H1 (cell line): ENCODE results near the gene DUSP10. TPM values are rescaled to one million over a fixed set of nuclear protein-coding genes. Genes with fewer than 3 reads are reported as not detected.

Experiments used
- CTCF ChIA-PET: fragments of 300-600 bp; sonication (Branson Sonifier 250); formaldehyde crosslinking; loops from one replicate; lab custom pipeline; 2021; ENCODE audit not compliant: partially characterized antibody; lab: Charles Lee
- POLR2A ChIA-PET: fragments of 300-600 bp; sonication (Branson Sonifier 250); formaldehyde crosslinking; loops from one replicate; lab custom pipeline; 2021; ENCODE audit warnings: inconsistent platforms; ENCODE audit not compliant: partially characterized antibody; lab: Charles Lee
- DNase-seq, 2 experiments: peaks; one replicate each; pipeline versions ENCODE4 v3.0.0 to v3.0.0-alpha.2; 2010 to 2022; ENCODE audit warnings: low spot score in 2 of 2, low read depth in 1 of 2, mixed read lengths in 1 of 2
- FAIRE-seq: peaks from 2 replicates; lab custom pipeline; 2011; peaks lifted over from hg19 to GRCh38; lab: Jason Lieb, UNC
- H2AFZ ChIP-seq: 2 replicates; pipeline ENCODE4 v1.8.1; 2012; ENCODE audit warnings: low read length, inconsistent platforms
- H2AK5ac ChIP-seq: 2 replicates; pipeline ENCODE4 v1.6.1; 2013; ENCODE audit warnings: low read depth, low read length
- H2BK120ac ChIP-seq: replicated peaks from 2 replicates; pipeline ENCODE3; 2013; ENCODE audit warnings: low read depth, low read length, inconsistent platforms
- H2BK12ac ChIP-seq: 2 replicates; pipeline ENCODE4 v1.6.1; 2013; ENCODE audit warnings: low read depth, low read length
- H2BK15ac ChIP-seq: 2 replicates; pipeline ENCODE4 v1.6.1; 2013; ENCODE audit warnings: low read length
- H2BK20ac ChIP-seq: 2 replicates; pipeline ENCODE4 v1.6.1; 2013; ENCODE audit warnings: low read length
- H2BK5ac ChIP-seq: 2 replicates; pipeline ENCODE4 v1.6.1; 2013; ENCODE audit warnings: low read depth, low read length
- H3K14ac ChIP-seq: 2 replicates; pipeline ENCODE4 v1.6.1; 2013; ENCODE audit warnings: inconsistent platforms; ENCODE audit not compliant: insufficient read length
- H3K18ac ChIP-seq: 2 replicates; pipeline ENCODE4 v1.6.1; 2013; ENCODE audit warnings: low read length; ENCODE audit errors: extremely low read depth
- H3K23ac ChIP-seq: 2 replicates; pipeline ENCODE4 v1.6.1; 2013; ENCODE audit warnings: inconsistent platforms; ENCODE audit not compliant: insufficient read length
- H3K23me2 ChIP-seq: 2 replicates; pipeline ENCODE4 v1.6.1; 2013; ENCODE audit warnings: low read depth, low read length
- H3K27ac ChIP-seq: 2 replicates; pipeline ENCODE4 v1.6.1; 2011; ENCODE audit warnings: low read depth, low read length, inconsistent platforms
- H3K27me3 ChIP-seq, 4 experiments: replicated peaks in 1 of 4; 1 replicate in 1 of 4; 2 replicates in 3 of 4; pipeline versions ENCODE4 v1.6.1 to v1.8.1; 2011 to 2013; ENCODE audit warnings: low read length in 3 of 4, mild to moderate bottlenecking in 3 of 4, inconsistent platforms in 2 of 4, mixed read lengths in 2 of 4, moderate library complexity in 1 of 4; ENCODE audit not compliant: control insufficient read depth in 3 of 4, insufficient read depth in 3 of 4; ENCODE audit errors: extremely low read depth in 1 of 4
- H3K36me3 ChIP-seq, 4 experiments: 2 replicates each; pipeline versions ENCODE4 v1.6.1 to v1.8.1; 2011 to 2013; ENCODE audit warnings: mild to moderate bottlenecking in 4 of 4, low read length in 3 of 4, moderate library complexity in 2 of 4, control low read depth in 1 of 4, inconsistent platforms in 1 of 4; ENCODE audit not compliant: insufficient read depth in 4 of 4, control insufficient read depth in 2 of 4
- H3K4ac ChIP-seq: replicated peaks from 2 replicates; pipeline ENCODE3; 2013; ENCODE audit warnings: low read length, low read depth, mixed read lengths, inconsistent platforms; ENCODE audit not compliant: insufficient read length
- H3K4me1 ChIP-seq, 4 experiments: replicated peaks in 1 of 4; 1 replicate in 1 of 4; 2 replicates in 3 of 4; pipeline versions ENCODE4 v1.6.1 to v1.8.1; 2011 to 2013; ENCODE audit warnings: low read length in 3 of 4, inconsistent platforms in 2 of 4, mixed read lengths in 1 of 4; ENCODE audit not compliant: insufficient read depth in 4 of 4, control insufficient read depth in 3 of 4
- H3K4me2 ChIP-seq, 2 experiments: 2 replicates each; pipeline versions ENCODE4 v1.6.1 to v1.8.1; 2011 to 2013; ENCODE audit warnings: low read depth in 2 of 2, low read length in 2 of 2, control low read depth in 1 of 2, inconsistent platforms in 1 of 2, mild to moderate bottlenecking in 1 of 2; ENCODE audit not compliant: insufficient read depth in 1 of 2
- H3K4me3 ChIP-seq, 4 experiments: fragments of 200-600, 300-600 bp in 1 of 4; sonication (generic), shearing (Covaris generic), sonication (Bioruptor Twin) in 1 of 4; 2 replicates each; pipeline versions ENCODE4 v1.5.1 to v1.8.1; 2011 to 2016; ENCODE audit warnings: low read length in 4 of 4, low read depth in 3 of 4, control low read depth in 2 of 4, inconsistent platforms in 2 of 4, mild to moderate bottlenecking in 2 of 4, mixed read lengths in 1 of 4, moderate library complexity in 1 of 4; ENCODE audit not compliant: insufficient read depth in 2 of 4; ENCODE audit errors: extremely low read depth in 1 of 4
- H3K56ac ChIP-seq: replicated peaks from 2 replicates; pipeline ENCODE3; 2013; ENCODE audit warnings: low read depth, mild to moderate bottlenecking, mixed read lengths, low read length, inconsistent platforms; ENCODE audit not compliant: insufficient read length
- H3K79me1 ChIP-seq: 2 replicates; pipeline ENCODE4 v1.6.1; 2013; ENCODE audit warnings: low read depth, low read length, control low read depth
- H3K79me2 ChIP-seq, 2 experiments: 2 replicates each; pipeline versions ENCODE4 v1.6.1 to v1.8.1; 2012 to 2013; ENCODE audit warnings: low read length in 2 of 2, mild to moderate bottlenecking in 2 of 2, inconsistent platforms in 1 of 2; ENCODE audit not compliant: insufficient read depth in 2 of 2, control insufficient read depth in 1 of 2
- H3K9ac ChIP-seq, 4 experiments: replicated peaks in 1 of 4; 1 replicate in 1 of 4; 2 replicates in 3 of 4; pipeline versions ENCODE4 v1.6.1 to v1.8.1; 2011 to 2013; ENCODE audit warnings: low read depth in 3 of 4, low read length in 3 of 4, control low read depth in 2 of 4, mild to moderate bottlenecking in 2 of 4, moderate library complexity in 2 of 4, inconsistent platforms in 1 of 4; ENCODE audit errors: extremely low read depth in 1 of 4
- H3K9me3 ChIP-seq, 2 experiments: 2 replicates each; pipeline versions ENCODE4 v1.6.1 to v1.8.1; 2012 to 2013; ENCODE audit warnings: mild to moderate bottlenecking in 2 of 2, moderate library complexity in 2 of 2, control low read depth in 1 of 2, inconsistent platforms in 1 of 2, low read depth in 1 of 2, low read length in 1 of 2, mixed read lengths in 1 of 2; ENCODE audit not compliant: insufficient read depth in 2 of 2
- H4K20me1 ChIP-seq, 2 experiments: replicated peaks in 1 of 2; 2 replicates each; pipeline versions ENCODE3 to v1.8.1; 2011 to 2013; ENCODE audit warnings: inconsistent platforms in 2 of 2, low read length in 2 of 2, mild to moderate bottlenecking in 1 of 2; ENCODE audit not compliant: insufficient read depth in 2 of 2, control insufficient read depth in 1 of 2
- H4K5ac ChIP-seq: 2 replicates; pipeline ENCODE4 v1.6.1; 2013; ENCODE audit warnings: low read length, low read depth, mixed read lengths, inconsistent platforms; ENCODE audit not compliant: insufficient read length
- H4K8ac ChIP-seq: 2 replicates; pipeline ENCODE4 v1.8.0; 2013; ENCODE audit warnings: mild to moderate bottlenecking, moderate library complexity, low read length, inconsistent platforms; ENCODE audit not compliant: insufficient read depth; ENCODE audit errors: extremely low read depth
- H4K91ac ChIP-seq: replicated peaks from 2 replicates; pipeline ENCODE3; 2013; ENCODE audit warnings: low read length, mixed read lengths, inconsistent platforms; ENCODE audit not compliant: insufficient read length
- CHD2 ChIP-seq: IDR thresholded peaks from 2 replicates; pipeline ENCODE4 v1.6.1; 2012; ENCODE audit warnings: low read length, improper control_type of control experiment
- CTBP2 ChIP-seq: IDR thresholded peaks from 2 replicates; pipeline ENCODE4 v1.7.0; 2011; ENCODE audit warnings: borderline replicate concordance, mild to moderate bottlenecking, moderate library complexity, mixed read lengths, low read length; ENCODE audit not compliant: insufficient read depth, insufficient read length
- EP300 ChIP-seq, 2 experiments: IDR thresholded peaks; 1 replicate in 1 of 2; 2 replicates in 1 of 2; pipeline ENCODE4 v1.6.1; 2011 to 2012; ENCODE audit warnings: low read depth in 2 of 2, low read length in 2 of 2, mild to moderate bottlenecking in 2 of 2, borderline replicate concordance in 1 of 2, inconsistent platforms in 1 of 2, moderate library complexity in 1 of 2
- GABPA ChIP-seq: IDR thresholded peaks from 2 replicates; pipeline ENCODE4 v1.6.1; 2011; ENCODE audit warnings: mild to moderate bottlenecking, low read length, moderate library complexity, borderline replicate concordance; ENCODE audit not compliant: insufficient read depth
- JUND ChIP-seq: IDR thresholded peaks from 2 replicates; pipeline ENCODE4 v1.6.1; 2011; ENCODE audit warnings: mild to moderate bottlenecking, improper control_type of control experiment, low read length
- RXRA ChIP-seq: IDR thresholded peaks from 2 replicates; pipeline ENCODE4 v1.6.1; 2011; ENCODE audit warnings: low read depth, mild to moderate bottlenecking, low read length, moderate library complexity; ENCODE audit not compliant: insufficient read depth
- SP1 ChIP-seq: IDR thresholded peaks from 2 replicates; pipeline ENCODE4 v1.6.1; 2011; ENCODE audit warnings: low read depth, low read length
- SUZ12 ChIP-seq: fragments of 200-600 bp; sonication (generic); IDR thresholded peaks from 2 replicates; pipeline ENCODE4 v1.6.1; 2012; ENCODE audit warnings: mild to moderate bottlenecking, inconsistent platforms, low read length, moderate library complexity, mixed read lengths
- TEAD4 ChIP-seq: IDR thresholded peaks from 2 replicates; pipeline ENCODE4 v1.6.1; 2012; ENCODE audit warnings: low read depth, low read length, inconsistent platforms, mixed read lengths
- WGBS, 2 experiments: shearing (Covaris generic) in 1 of 2; methylation state at CpG; one replicate each; pipeline versions ENCODE4 v1.1.6 to v1.1.7; 2013 to 2015; ENCODE audit warnings: low lambda C conversion rate in 2 of 2, mixed read lengths in 2 of 2, inconsistent platforms in 1 of 2, low coverage in 1 of 2, missing lambda C conversion rate in 1 of 2; ENCODE audit not compliant: insufficient replicate concordance in 2 of 2, insufficient coverage in 1 of 2, insufficient read length in 1 of 2; ENCODE audit errors: extremely low coverage in 1 of 2, missing lambda C conversion rate in 1 of 2; 5-methylcytosine and 5-hydroxymethylcytosine counted together
- polyA plus RNA-seq, 7 experiments: library from polyadenylated mRNA; depleted of rRNA in 3 of 7; stranded (reverse) in 5 of 7; unstranded in 2 of 7; fragments of >200 nt in 5 of 7; fragments of 200-250 nt in 2 of 7; gene quantifications; 1 replicate in 5 of 7; 2 replicates in 1 of 7; 4 replicates in 1 of 7; pipeline versions ENCODE4 v1.2.1 to v1.2.3, GENCODE V29; 2011 to 2013; ENCODE audit warnings: missing spikeins in 2 of 7, mixed read lengths in 2 of 7
- total RNA-seq: library from RNA; stranded (reverse); fragmentation: NEBNext Ultra II Directional; extraction: Animal tissue kit (Norgen Biotek cat#: 25700); gene quantifications from 2 replicates; pipeline ENCODE4 v1.2.1, GENCODE V29; 2021
- TF ChIP-seq, protein P1 (sequence below): IDR thresholded peaks from 2 replicates; pipeline ENCODE4 v1.6.1; 2012; ENCODE audit warnings: low read length, inconsistent platforms

Gene DUSP10
- total and polyA plus RNA-seq, 2 of the 8 experiments (the other 6 are each of a cell fraction or from before 2014, with no cell fraction given): 1.2 TPM

DNA sequence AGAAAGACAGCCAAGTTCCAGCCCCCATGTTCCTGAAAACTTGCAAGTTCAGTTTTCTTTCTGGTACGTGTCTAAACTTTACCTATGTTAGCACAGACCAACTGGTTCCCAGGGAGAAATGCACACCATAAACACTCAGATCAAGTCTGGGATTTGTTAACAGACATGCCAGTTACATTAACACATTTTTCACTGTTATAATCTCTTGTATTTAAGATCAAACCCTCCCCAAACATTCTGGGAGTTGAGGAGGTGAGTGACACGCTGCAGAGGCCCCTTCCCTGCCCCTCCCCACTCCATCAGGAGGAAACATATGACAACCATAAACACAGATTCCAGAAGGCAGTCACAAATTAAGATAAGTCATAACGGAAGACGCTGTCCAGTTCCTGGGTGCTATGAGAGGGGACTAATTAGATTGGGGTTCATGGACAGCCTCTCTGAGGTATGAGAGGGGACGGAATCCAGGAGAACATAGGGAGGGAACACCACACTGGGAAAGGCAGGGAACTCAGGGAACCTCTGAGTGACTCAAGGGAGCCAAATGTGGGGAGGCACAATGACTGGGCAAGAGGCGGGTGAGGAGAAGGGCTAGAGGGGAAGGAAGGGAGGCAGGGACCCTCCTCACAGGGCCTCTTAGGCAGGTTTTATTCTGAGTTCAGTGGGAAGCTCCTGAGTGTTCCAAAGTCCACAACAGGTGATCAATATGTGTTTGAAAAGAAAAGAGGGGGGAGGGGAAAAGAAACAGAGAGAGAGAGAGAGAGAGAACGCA, 25.0 kb downstream of the DUSP10 start:
- POLR2A ChIA-PET: interaction anchor here (2.5 kb wide), 1 partner anchor 24 kb away, joined by 8 read pairs; the partner anchor contains the start of gene DUSP10
- Histone ChIP-seq H3K23ac (no peak overlapping the region), H3K9me3 (no peaks in the 10 kb centered on the region), H2BK20ac (0 out of 2 replicates have a peak overlapping the region, but pooled peaks have one; percentile 13), H4K91ac (peak overlapping the region; percentile 29), H3K18ac (peak overlapping the region; percentile 20; the same call in 1 of the 2 replicates), H3K4me2 (peak overlapping the region; percentile 23 to 25; a peak in 3 of 4 replicates), H3K79me1 (no peaks in the 10 kb centered on the region), H3K27me3 (peaks cover 10 to 25% (median 18%) of the 10 kb centered on the region in 4 experiments), H3K56ac (no peak overlapping the region), H3K27ac (no peak overlapping the region), H2BK5ac (no peak overlapping the region), H4K5ac (no peak overlapping the region), H3K36me3 (no peaks in the 10 kb centered on the region), H3K4me3 (peak overlapping the region in 1 of 4 experiments; percentile 6; a peak in 1 of 8 replicates), H3K4me1 (peaks cover 5 to 26% (median 16%) of the 10 kb centered on the region in 4 experiments; a peak in 5 of 7 replicates), H2AFZ (no peak overlapping the region), H3K79me2 (no peaks in the 10 kb centered on the region), H2BK15ac (no peak overlapping the region), H3K14ac (no peak overlapping the region), H4K8ac (no peak overlapping the region), H2BK12ac (peak overlapping the region; percentile 80), H2BK120ac (no peak overlapping the region), H2AK5ac (no peak overlapping the region), H3K9ac (no peak overlapping the region), H3K23me2 (no peaks in the 10 kb centered on the region), H4K20me1 (peaks cover 0 to 5% of the 10 kb centered on the region in 2 experiments), H3K4ac (peak overlapping the region; percentile 40)
- DNase-seq (no peak), FAIRE-seq (no peak)
- WGBS, 2 experiments: 75% methylated on average over 6 of the region's 7 CpGs; no CpG with 5 or more reads in 1 of the 2 experiments
- CTCF ChIA-PET: interaction anchor here (1.1 kb wide), 2 partner anchors 25 to 239 kb away, joined by 3 to 4 read pairs; partner anchors contain the start of gene DUSP10
- TF ChIP-seq EP300 (IDR thresholded peaks at IDR 0.05; ENCODE audit: borderline replicate concordance in 1 of 2, low read depth in 2 of 2, low read length in 2 of 2): no peak
- TF ChIP-seq CHD2: no peak
- no peak for TF ChIP-seq SP1
- TF ChIP-seq GABPA: no peak
- TF ChIP-seq, protein P1, sequence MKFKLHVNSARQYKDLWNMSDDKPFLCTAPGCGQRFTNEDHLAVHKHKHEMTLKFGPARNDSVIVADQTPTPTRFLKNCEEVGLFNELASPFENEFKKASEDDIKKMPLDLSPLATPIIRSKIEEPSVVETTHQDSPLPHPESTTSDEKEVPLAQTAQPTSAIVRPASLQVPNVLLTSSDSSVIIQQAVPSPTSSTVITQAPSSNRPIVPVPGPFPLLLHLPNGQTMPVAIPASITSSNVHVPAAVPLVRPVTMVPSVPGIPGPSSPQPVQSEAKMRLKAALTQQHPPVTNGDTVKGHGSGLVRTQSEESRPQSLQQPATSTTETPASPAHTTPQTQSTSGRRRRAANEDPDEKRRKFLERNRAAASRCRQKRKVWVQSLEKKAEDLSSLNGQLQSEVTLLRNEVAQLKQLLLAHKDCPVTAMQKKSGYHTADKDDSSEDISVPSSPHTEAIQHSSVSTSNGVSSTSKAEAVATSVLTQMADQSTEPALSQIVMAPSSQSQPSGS: no peak
- no peak for TF ChIP-seq SUZ12
- no peak for TF ChIP-seq RXRA
- TF ChIP-seq TEAD4: no peak
- TF ChIP-seq CTBP2: no peak
- TF ChIP-seq JUND: no peak
